ENCODE data around the gene URGCP. TPM values are rescaled to one million over a fixed set of nuclear protein-coding genes. Genes with fewer than 3 reads are reported as not detected.

URGCP gene
- total RNA-seq, 1 experiment from 2014 or later, result 29.8 TPM

GRCh38 chr7:43868181-43868580, 38.2 kb downstream of the URGCP start:
- H3K27ac ChIP-seq (ENCODE audit: low read length), result no peak overlapping the region
- peaks cover 44% of the 10 kb centered on the region for H3K4me1 ChIP-seq (ENCODE audit: insufficient read depth, low read length)
- TF ChIP-seq, protein P1, sequence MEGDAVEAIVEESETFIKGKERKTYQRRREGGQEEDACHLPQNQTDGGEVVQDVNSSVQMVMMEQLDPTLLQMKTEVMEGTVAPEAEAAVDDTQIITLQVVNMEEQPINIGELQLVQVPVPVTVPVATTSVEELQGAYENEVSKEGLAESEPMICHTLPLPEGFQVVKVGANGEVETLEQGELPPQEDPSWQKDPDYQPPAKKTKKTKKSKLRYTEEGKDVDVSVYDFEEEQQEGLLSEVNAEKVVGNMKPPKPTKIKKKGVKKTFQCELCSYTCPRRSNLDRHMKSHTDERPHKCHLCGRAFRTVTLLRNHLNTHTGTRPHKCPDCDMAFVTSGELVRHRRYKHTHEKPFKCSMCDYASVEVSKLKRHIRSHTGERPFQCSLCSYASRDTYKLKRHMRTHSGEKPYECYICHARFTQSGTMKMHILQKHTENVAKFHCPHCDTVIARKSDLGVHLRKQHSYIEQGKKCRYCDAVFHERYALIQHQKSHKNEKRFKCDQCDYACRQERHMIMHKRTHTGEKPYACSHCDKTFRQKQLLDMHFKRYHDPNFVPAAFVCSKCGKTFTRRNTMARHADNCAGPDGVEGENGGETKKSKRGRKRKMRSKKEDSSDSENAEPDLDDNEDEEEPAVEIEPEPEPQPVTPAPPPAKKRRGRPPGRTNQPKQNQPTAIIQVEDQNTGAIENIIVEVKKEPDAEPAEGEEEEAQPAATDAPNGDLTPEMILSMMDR (conservative IDR thresholded peaks at IDR 0.05; ENCODE audit: low read depth, low read length), result no peak
- no peak for TF ChIP-seq EZH2 (IDR thresholded peaks at IDR 0.05; ENCODE audit: low read length, unreplicated experiment)
- TF ChIP-seq EZH2phosphoT487 (IDR thresholded peaks at IDR 0.05; ENCODE audit: borderline replicate concordance, low read length), result no peak
- H3K4me2 ChIP-seq (ENCODE audit: low read length), result peak overlapping the region; percentile 94
- peak overlapping the region; percentile 96 for H3K4me3 ChIP-seq (ENCODE audit: low read length)
- ChIA-PET POLR2A (ENCODE audit: unreplicated experiment) (no interaction called here), CTCF (no interaction called here)
- DNase-seq (no peak), ATAC-seq (no peak)
- no peak overlapping the region for H2AFZ ChIP-seq (ENCODE audit: low read length)
- H3K79me2 ChIP-seq (ENCODE audit: low read length), result peaks cover 14% of the 10 kb centered on the region
- no peaks in the 10 kb centered on the region for H3K9me2 ChIP-seq (replicated peaks; ENCODE audit: low read length)
- peak overlapping the region; percentile 88 for H3K9ac ChIP-seq (ENCODE audit: low read length)
- no TSS peak for BruUV-seq (replicated peaks)
- H3K27me3 ChIP-seq (ENCODE audit: low read length), result no peaks in the 10 kb centered on the region
- peaks cover 3% of the 10 kb centered on the region for H3F3A ChIP-seq (ENCODE audit: low read length, unreplicated experiment)
- peaks cover 20% of the 10 kb centered on the region for H3K36me3 ChIP-seq (ENCODE audit: low read depth, low read length)
- H4K20me1 ChIP-seq (ENCODE audit: low read length), result no peaks in the 10 kb centered on the region
- no peaks in the 10 kb centered on the region for H3K9me3 ChIP-seq (ENCODE audit: low read length)
- intact Hi-C loops (cut with micrococcal nuclease), result no loop called here

- Histone ChIP-seq H3K79me2 (ENCODE audit: low read length) (peaks cover 14% of the 10 kb centered on the region), H3K36me3 (ENCODE audit: low read depth, low read length) (peaks cover 20% of the 10 kb centered on the region), H3K9me2 (replicated peaks; ENCODE audit: low read length) (no peaks in the 10 kb centered on the region), H4K20me1 (ENCODE audit: low read length) (no peaks in the 10 kb centered on the region), H3K9me3 (ENCODE audit: low read length) (no peaks in the 10 kb centered on the region), H3K4me3 (ENCODE audit: low read length) (no peak overlapping the region), H3K27me3 (ENCODE audit: low read length) (no peaks in the 10 kb centered on the region), H3F3A (ENCODE audit: low read length, unreplicated experiment) (no peaks in the 10 kb centered on the region), H3K9ac (ENCODE audit: low read length) (no peak overlapping the region), H3K27ac (ENCODE audit: low read length) (no peak overlapping the region), H2AFZ (ENCODE audit: low read length) (no peak overlapping the region), H3K4me2 (ENCODE audit: low read length) (no peak overlapping the region), H3K4me1 (ENCODE audit: insufficient read depth, low read length) (peaks cover 15% of the 10 kb centered on the region)
- DNase-seq (no peak), ATAC-seq (no peak)
- ChIA-PET CTCF (no interaction called here), POLR2A (ENCODE audit: unreplicated experiment) (no interaction called here)
- no TSS peak for BruUV-seq (replicated peaks)
- intact Hi-C loops (cut with micrococcal nuclease), result no loop called here
- TF ChIP-seq, protein P1 (conservative IDR thresholded peaks at IDR 0.05; ENCODE audit: low read depth, low read length), result no peak
- TF ChIP-seq EZH2phosphoT487 (IDR thresholded peaks at IDR 0.05; ENCODE audit: borderline replicate concordance, low read length) (no peak), EZH2 (IDR thresholded peaks at IDR 0.05; ENCODE audit: low read length, unreplicated experiment) (no peak)
These were observed 41.1 kb downstream of the URGCP start for GRCh38 chr7:43865277-43865676.

DNA sequence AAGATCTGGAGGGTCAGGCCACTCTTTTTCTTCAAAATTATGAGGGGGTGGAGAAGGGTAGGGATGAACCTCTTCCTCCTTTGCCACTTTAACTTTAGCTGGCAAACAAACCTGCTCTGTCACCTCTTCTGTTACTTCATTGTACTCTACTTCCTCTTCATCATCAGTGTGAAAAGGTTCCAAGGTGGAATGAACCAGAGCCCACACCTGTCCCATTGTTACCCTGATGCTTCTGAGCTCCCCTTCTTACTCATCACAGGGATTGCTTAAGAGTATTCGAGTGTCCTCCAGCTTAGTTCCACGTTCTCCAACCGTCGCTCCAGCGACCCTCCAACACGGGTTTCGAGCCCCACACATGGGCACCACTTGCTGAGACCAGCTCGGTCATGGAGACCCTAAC, 42.3 kb downstream of the URGCP start:
- H3K4me1 ChIP-seq (ENCODE audit: insufficient read depth, low read length), result peaks cover 9% of the 10 kb centered on the region
- intact Hi-C loops (cut with micrococcal nuclease), result no loop called here
- H4K20me1 ChIP-seq (ENCODE audit: low read length), result no peaks in the 10 kb centered on the region
- H3K4me3 ChIP-seq (ENCODE audit: low read length), result no peak overlapping the region
- H3K27ac ChIP-seq (ENCODE audit: low read length), result no peak overlapping the region
- H3K79me2 ChIP-seq (ENCODE audit: low read length), result peaks cover 14% of the 10 kb centered on the region
- ChIA-PET POLR2A (ENCODE audit: unreplicated experiment) (no interaction called here), CTCF (no interaction called here)
- H3K9ac ChIP-seq (ENCODE audit: low read length), result no peak overlapping the region
- ATAC-seq, result no peak
- no peaks in the 10 kb centered on the region for H3K9me3 ChIP-seq (ENCODE audit: low read length)
- H3K36me3 ChIP-seq (ENCODE audit: low read depth, low read length), result peaks cover 20% of the 10 kb centered on the region
- H3K9me2 ChIP-seq (replicated peaks; ENCODE audit: low read length), result no peaks in the 10 kb centered on the region
- H3F3A ChIP-seq (ENCODE audit: low read length, unreplicated experiment), result no peaks in the 10 kb centered on the region
- H2AFZ ChIP-seq (ENCODE audit: low read length), result no peak overlapping the region
- H3K4me2 ChIP-seq (ENCODE audit: low read length), result no peak overlapping the region
- no peak for DNase-seq
- no TSS peak for BruUV-seq (replicated peaks)
- TF ChIP-seq EZH2 (IDR thresholded peaks at IDR 0.05; ENCODE audit: low read length, unreplicated experiment), result no peak
- TF ChIP-seq, protein P1 (conservative IDR thresholded peaks at IDR 0.05; ENCODE audit: low read depth, low read length), result no peak
- no peak for TF ChIP-seq EZH2phosphoT487 (IDR thresholded peaks at IDR 0.05; ENCODE audit: borderline replicate concordance, low read length)
- no peaks in the 10 kb centered on the region for H3K27me3 ChIP-seq (ENCODE audit: low read length)
